Erythroblast (primary cell): ENCODE measurements around the gene ZNF470.

Source experiments
- GATA1 ChIP-seq: IDR thresholded peaks from 2 replicates; pipeline ENCODE4 v1.6.1; 2011; ENCODE audit warnings: low read depth, mild to moderate bottlenecking, control low read depth, low read length, moderate library complexity
- POLR2A ChIP-seq: IDR thresholded peaks from 2 replicates; pipeline ENCODE4 v1.6.1; 2011; ENCODE audit warnings: mild to moderate bottlenecking, low read length

DNA sequence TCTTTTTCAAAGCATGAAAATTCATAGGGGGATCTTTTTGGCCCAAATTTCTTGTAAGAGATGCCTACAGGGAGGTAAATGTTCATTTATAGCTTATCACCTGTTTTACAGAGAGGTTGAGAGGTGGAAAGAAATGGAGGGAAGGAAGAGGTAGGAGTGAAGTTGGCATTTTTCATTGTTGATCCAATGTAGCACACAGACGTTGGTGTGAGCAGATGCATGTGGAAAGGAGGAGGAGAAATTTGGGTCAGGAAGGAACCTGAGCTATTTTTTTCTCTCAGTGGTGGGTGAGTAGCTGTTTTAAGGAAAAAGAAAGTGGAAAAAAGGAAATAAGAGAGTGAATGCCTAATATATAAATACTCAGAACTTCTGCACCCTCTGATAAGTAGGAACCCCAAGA lies 65.8 kb downstream of the ZNF470 start:
- TF ChIP-seq POLR2A, result no peak
- TF ChIP-seq GATA1, result no peak
